Breast epithelium (tissue), 3 donors: ENCODE measurements around the gene MSH5.

Source experiments
- POLR2A ChIP-seq: fragments of 450-650 bp; IDR thresholded peaks from one replicate; pipeline ENCODE4 v1.6.1; 2016; ENCODE audit warnings: antibody characterized with exemption, mild to moderate bottlenecking, moderate library complexity
- POLR2AphosphoS5 ChIP-seq, 3 donors: sonication (generic); formaldehyde crosslinking; IDR thresholded peaks; one replicate each; pipeline ENCODE4 v1.6.1; 2017; ENCODE audit warnings: antibody characterized with exemption in 3 of 3
- TF ChIP-seq, protein P1 (sequence below), 3 donors: fragments of 450-650 bp; IDR thresholded peaks; one replicate each; pipeline ENCODE4 v1.5.1; 2016 to 2017; ENCODE audit warnings: antibody characterized with exemption in 3 of 3, mild to moderate bottlenecking in 3 of 3, moderate library complexity in 3 of 3

DNA sequence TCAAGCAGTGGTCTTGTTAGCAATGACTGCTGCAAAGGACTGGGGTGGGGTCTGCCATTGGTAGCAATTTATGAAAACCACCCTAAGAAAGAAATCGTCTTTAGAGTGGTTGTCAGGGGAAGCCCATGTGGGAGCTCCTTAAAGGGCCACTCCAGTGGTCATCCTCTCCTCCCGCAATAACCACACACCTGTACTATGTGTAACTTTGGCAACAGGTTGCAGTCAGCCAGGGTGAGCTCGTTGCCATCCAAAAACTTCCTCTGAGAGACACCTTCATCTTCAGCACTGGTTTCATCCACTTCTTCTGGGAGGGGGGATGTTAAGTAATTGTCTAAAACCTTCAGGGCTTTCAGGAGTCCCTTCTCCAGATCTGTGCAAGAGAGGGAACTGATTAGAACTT is 7.8 kb upstream of the MSH5 start:
- TF ChIP-seq, protein P1, sequence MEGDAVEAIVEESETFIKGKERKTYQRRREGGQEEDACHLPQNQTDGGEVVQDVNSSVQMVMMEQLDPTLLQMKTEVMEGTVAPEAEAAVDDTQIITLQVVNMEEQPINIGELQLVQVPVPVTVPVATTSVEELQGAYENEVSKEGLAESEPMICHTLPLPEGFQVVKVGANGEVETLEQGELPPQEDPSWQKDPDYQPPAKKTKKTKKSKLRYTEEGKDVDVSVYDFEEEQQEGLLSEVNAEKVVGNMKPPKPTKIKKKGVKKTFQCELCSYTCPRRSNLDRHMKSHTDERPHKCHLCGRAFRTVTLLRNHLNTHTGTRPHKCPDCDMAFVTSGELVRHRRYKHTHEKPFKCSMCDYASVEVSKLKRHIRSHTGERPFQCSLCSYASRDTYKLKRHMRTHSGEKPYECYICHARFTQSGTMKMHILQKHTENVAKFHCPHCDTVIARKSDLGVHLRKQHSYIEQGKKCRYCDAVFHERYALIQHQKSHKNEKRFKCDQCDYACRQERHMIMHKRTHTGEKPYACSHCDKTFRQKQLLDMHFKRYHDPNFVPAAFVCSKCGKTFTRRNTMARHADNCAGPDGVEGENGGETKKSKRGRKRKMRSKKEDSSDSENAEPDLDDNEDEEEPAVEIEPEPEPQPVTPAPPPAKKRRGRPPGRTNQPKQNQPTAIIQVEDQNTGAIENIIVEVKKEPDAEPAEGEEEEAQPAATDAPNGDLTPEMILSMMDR (IDR thresholded peaks at IDR 0.05) = no peak
- no peak for TF ChIP-seq POLR2A
- no peak for TF ChIP-seq POLR2AphosphoS5 (IDR thresholded peaks at IDR 0.05)
